Measurements from ENCODE around the gene NPAS1.
"Not testable (repeated sequence)": the region's sequence is repeated elsewhere in the genome, so short reads cannot be mapped to it uniquely, and the experiment has no call there.

NPAS1 gene

DNA sequence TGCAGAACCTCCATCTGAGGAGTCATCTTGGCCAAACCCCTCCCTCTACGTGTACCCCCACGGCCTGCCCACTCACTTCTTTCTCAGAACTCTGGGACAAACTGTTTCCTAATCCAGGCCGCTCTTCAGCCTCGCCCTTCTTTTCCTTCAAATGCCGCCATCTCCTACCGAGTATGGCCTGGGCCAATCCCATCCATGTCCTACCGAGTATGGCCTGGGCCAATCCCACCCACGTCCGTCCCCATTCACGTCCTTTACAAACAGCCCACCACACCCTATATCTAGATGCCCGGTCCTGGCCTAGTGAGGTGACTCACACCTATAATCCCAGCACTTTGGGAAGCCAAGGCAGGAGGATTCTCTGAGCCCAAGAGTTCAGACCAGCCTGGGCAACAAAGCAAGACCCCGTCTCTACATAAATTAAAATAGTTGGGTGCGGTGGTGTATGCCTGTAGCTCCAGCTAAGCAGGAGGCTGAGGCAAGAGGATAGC, 27.7 kb downstream of the NPAS1 start:
- DNase-seq (ENCODE audit: low spot score): no peak

- peak; percentile 99 for DNase-seq (ENCODE audit: low spot score)
Observed at GRCh38 chr19:47047763-47048405, 28.2 kb downstream of the NPAS1 start.

- DNase-seq (ENCODE audit: low spot score): peak; percentile 38
Observed at GRCh38 chr19:47049307-47049700, 29.7 kb downstream of the NPAS1 start.

DNA sequence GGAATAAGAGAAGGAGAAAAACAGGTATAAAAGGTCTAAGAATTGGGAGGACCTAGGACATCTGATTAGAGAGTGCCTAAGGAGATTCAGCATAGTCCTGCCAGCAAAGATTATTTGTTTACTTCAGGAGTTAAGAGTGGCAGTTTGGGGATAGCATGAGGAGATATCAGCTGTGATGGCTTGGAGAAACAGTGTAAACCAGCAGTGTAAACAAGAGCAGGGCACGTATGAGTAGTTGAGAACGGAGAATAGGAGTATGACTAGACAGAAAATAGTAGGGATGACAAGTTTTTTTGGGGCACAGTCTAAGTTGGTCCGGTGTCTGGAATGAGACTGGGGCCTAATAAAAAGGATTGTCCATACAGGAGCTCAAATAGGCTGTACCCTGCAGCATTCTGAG, 30.9 kb downstream of the NPAS1 start:
- DNase-seq (ENCODE audit: low spot score): not testable (repeated sequence)

DNA sequence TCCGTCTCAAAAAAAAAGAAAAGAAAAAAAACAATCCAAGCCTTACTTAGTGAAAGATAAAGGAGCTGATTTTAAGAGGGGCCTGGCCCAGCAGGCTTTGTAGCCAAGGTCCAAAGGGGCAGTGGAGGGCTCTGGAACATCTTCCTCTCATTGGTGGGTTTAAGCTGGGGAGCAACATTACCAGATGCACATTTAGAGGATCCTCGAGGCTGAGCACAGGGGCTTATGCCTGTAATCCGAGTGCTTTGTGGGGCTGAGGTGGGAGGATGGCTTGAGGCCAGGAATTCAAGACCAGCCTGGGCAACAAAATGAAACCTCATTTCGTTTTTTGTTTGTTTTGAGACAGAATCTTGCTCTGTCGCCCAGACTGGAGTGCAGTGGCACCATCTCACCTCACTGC, 36.8 kb downstream of the NPAS1 start:
- DNase-seq (ENCODE audit: low spot score): no peak

DNA sequence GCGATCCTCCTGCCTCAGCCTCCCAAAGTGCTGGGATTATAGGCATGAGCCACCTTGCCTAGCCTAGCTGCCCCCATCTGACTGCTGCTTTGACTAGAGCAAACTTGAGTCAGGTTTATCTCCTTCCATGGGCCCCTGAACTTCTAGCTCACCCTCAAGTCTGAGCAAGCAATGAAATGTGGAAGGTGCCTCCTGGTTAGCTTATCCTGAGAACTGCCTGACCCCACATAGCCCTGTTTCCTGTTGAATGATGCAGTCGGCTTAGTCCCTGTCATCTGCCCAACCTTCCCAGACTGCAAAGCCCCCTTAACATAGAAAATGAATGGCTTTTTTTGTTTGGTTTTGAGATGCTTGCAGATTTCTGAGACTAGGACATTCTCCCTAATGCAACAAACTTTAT, 37.7 kb downstream of the NPAS1 start:
- DNase-seq (ENCODE audit: low spot score): no peak

DNA sequence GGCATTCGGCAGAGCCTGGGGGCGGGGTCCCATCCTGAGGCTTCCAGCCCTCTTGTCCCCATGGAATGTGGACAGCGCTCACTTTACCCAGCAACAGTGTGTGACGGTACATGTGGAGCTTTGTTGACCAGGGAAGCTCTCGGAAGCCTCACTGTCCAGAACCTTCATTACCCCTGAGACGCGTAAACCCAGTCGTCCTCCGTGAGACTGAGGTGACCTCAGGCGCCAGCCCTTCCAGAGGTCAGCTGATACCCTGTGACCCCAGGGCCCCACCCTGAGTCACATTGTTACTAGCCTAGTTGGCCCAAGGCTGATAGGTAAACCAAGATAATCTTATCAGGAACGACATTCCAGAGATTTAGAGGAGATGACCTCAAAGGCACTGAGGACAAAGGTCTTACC, 39.0 kb downstream of the NPAS1 start:
- DNase-seq (ENCODE audit: low spot score): no peak

GRCh38 chr19:47063874-47064273, 44.2 kb downstream of the NPAS1 start:
- no peak for DNase-seq (ENCODE audit: low spot score)

DNA sequence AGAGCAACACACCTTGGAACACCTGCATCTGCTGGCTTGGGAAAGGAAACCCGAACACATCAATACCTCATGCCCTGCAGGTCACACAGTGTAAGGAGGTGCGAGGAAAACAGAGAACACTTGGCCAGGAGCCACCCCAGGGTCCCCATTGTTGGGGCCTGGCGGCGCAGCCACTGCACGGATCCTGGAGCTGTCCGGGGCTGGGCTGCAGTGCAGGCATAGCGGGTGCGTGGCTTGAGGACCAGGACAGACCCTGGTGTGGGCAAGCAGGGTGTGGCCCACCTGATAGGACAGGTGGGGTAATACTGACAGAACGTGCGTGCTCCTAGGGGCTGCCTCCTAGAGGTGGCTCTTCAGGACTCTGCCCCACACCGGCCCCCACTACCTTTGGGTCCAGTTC, 45.6 kb downstream of the NPAS1 start:
- no peak for DNase-seq (ENCODE audit: low spot score)

DNA sequence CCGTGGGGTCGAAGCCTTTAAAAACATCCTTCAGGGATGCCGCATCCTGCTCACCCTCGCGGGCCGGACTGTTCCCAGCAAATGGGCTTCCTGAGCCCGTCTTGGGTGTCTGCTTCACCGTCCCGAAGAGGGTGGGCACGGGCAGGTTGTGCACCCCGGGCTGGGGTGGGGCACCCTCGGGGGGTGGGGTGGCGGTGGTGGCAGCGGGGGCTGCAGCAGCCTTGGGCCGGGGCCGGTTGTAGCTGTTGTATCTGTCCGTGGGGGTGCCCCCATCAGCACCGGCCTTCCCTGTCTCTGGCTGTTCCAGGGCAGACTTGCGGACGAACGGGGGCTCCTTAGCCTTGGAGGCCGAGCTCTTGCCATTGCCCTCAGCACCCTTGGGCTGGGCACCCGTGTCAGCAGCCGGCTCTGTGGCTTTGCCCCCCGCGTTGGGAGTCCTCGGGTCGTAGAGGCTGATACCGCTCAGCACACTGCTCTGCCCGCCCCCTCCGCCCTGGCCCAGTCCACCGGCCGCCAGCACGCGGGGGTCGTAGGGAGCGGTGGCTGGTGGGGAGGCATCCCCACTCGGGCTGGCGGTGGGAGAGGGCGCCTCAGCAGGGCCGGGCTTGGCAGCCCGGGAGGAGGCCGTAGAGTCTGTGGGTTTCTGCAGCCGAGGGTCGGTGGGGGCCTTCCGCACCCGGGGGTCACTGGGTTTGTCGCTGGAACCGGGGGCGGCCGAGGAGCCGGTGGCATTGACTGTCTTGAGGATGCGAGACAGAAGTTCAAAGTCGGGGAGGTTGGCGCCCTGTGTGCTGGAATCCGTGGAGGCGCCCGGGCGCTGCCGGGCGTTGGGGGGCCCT, 47.0 kb downstream of the NPAS1 start:
- no peak for DNase-seq (ENCODE audit: low spot score)

DNA sequence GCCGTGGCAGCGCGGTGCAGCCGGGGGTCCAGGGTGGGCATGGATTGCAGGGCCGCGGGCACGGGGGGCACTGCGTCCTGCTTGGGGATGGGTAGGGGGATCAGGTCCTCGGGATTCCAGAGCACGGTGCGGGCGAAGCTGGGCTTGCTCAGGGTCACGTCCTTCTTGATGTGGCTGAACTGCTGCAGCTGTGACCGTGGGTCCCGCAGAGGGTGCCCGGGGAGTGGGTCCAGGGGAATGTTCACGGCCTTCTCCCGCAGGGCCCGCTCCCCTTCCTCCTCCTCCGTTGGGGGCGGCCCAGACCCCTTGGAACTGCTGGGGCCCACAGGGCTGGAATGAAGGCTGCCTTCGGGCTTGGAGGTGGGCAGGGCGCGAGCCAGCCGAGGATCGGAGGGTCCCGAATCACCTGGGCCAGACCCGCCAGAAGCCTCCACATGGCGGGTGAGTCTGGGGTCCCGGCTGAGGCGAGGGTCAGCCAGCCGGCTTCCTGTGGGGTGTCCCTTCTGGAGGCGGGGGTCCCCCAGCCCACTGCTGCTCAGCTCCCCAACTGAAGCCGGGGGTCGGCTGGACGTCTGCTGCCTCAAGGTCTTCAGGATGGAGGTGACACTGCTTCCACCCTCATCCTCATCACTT, 47.7 kb downstream of the NPAS1 start:
- no peak for DNase-seq (ENCODE audit: low spot score)

GRCh38 chr19:47068246-47068645, 48.6 kb downstream of the NPAS1 start:
- no peak for DNase-seq (ENCODE audit: low spot score)

GRCh38 chr19:47068876-47069406, 49.3 kb downstream of the NPAS1 start:
- no peak for DNase-seq (ENCODE audit: low spot score)

GRCh38 chr19:47069795-47070194, 50.2 kb downstream of the NPAS1 start:
- no peak for DNase-seq (ENCODE audit: low spot score)

DNA sequence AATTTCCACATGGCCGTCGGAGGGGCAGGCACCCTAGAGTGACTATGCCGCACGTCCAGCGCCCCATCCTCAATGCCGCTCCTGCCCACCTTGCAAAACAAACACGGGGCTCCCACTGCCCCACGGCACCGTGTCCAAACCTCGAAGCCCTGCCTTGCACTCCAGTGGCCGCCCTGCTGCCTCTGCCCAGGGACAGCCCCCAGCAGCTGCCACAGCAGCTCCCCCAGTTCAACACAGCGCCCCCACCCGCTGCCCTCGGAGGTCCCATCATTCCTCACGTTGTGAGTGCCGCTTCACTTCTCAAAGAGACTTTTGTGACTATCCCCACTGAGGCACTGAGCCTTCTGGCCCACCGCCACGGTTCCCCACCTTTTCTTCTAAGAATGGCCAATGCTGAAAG, 51.1 kb downstream of the NPAS1 start:
- DNase-seq (ENCODE audit: low spot score): no peak

DNA sequence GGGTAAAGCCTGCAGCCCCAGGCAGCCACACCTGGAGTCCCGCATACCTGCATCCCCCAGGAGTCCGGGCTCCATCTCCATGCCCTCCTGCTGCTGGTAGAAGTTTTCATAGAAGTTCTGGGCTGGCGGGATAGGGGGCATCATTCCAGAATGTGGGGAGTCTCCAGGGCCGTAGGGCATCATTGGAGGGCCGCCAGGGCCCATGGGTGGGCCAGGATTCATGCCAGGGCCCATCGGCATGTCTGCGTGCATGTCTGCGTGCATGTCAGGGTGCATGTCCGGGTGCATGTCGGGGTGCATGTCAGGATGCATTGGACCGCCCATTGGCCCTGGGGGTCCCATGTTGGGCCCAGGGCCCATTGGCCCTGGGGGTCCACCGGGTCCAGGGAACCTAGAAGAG, 52.1 kb downstream of the NPAS1 start:
- DNase-seq (ENCODE audit: low spot score): no peak

- no peak for DNase-seq (ENCODE audit: low spot score)
Observed at GRCh38 chr19:47072323-47072722, 52.7 kb downstream of the NPAS1 start.

GRCh38 chr19:47073574-47073973, 53.9 kb downstream of the NPAS1 start:
- no peak for DNase-seq (ENCODE audit: low spot score)

GRCh38 chr19:47074621-47075020, 55.0 kb downstream of the NPAS1 start:
- DNase-seq (ENCODE audit: low spot score): no peak

- no peak for DNase-seq (ENCODE audit: low spot score)
Observed at GRCh38 chr19:47075179-47075810, 55.7 kb downstream of the NPAS1 start.

- no peak for DNase-seq (ENCODE audit: low spot score)
Observed at GRCh38 chr19:47075941-47076340, 56.3 kb downstream of the NPAS1 start.

DNA sequence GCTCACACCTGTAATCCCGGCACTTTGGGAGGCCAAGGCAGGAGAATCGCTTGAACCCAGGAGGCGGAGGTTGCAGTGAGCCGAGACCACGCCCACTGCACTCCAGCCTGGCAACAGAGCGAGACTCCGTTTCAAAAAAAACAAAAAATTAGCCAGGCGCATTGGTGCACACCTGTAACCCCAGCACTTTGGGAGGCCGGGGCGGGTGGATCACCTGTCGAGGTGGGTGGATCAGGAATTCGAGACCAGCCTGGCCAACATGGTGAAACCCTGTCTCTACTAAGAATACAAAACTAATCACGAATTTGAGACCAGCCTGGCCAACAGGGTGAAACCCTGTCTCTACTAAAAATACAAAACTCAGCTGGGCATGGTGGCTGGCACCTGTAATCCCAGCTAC, 58.7 kb downstream of the NPAS1 start:
- DNase-seq (ENCODE audit: low spot score): not testable (repeated sequence)

Data from AG08395 (cell line).